ENCODE results near the gene KRT85. TPM values are rescaled to one million over a fixed set of nuclear protein-coding genes. Genes with fewer than 3 reads are reported as not detected.
"Not testable (repeated sequence)": the region's sequence is repeated elsewhere in the genome, so short reads cannot be mapped to it uniquely, and the experiment has no call there.

The KRT85 gene
- polyA plus RNA-seq (ENCODE audit: insufficient read length in 4 of 4) = not detected

DNA sequence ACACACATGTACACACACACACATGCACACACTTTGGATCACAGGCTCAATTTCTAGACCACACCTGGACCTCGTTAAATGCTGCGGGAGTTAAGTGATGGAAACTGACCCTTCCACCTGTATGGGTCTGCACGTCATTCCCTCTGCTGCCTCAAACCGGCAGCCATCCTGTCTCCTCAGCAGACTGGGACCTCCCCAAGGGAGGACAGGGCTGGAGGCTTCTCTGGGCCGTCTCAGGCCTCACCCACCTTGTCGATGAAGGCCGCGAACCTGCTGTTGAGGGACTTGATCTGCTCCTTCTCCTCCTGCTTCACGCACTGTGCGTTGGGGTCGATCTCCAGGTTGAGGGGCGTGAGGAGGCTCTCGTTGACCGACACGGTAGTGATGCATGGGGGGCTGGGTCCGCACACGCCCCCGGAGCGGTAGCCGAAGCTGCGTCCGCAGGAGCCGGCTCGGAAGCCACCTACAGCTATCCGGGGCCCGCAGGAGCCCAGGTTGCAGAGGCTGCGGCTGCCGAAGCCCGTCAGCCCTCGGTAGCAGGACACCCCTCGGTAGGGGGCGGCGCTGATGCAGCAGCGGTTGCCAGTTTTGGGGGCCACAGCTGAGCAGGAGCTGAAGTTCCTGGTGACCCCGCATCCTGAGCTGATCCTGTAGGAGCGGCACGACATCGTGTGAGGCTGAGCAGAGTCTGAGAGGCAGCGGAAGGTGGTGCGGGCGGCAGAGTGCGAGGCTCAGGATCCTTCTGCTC lies at the start of gene KRT85:
Gene KRT85, minus strand, starts transcription at position 744 of the 748 bp plus-strand sequence. Its CDS starts 76 bp downstream, at position 668.
- no peak for DNase-seq (ENCODE audit: low read depth in 4 of 4, low spot score in 3 of 4)

DNA sequence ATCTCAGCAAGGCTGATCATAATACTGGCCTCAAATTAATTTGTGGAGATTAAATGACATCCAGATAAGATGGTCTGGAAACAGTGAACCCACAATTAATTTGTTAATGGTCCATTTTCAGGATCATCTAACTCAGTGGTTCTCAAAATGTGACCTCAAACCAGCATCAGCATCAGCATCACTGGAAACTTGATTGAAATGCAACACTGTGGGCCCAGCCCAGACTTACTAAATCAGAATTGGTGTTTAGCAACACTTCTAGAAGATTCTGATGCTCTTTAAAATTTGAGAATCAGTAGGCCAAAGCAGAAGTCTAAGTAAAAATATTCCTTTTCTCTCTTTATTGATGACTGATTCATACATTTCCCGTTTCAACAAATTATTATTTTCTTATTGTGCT lies 49.5 kb upstream of the KRT85 start:
- DNase-seq (ENCODE audit: low read depth in 4 of 4, low spot score in 3 of 4) = no peak

DNA sequence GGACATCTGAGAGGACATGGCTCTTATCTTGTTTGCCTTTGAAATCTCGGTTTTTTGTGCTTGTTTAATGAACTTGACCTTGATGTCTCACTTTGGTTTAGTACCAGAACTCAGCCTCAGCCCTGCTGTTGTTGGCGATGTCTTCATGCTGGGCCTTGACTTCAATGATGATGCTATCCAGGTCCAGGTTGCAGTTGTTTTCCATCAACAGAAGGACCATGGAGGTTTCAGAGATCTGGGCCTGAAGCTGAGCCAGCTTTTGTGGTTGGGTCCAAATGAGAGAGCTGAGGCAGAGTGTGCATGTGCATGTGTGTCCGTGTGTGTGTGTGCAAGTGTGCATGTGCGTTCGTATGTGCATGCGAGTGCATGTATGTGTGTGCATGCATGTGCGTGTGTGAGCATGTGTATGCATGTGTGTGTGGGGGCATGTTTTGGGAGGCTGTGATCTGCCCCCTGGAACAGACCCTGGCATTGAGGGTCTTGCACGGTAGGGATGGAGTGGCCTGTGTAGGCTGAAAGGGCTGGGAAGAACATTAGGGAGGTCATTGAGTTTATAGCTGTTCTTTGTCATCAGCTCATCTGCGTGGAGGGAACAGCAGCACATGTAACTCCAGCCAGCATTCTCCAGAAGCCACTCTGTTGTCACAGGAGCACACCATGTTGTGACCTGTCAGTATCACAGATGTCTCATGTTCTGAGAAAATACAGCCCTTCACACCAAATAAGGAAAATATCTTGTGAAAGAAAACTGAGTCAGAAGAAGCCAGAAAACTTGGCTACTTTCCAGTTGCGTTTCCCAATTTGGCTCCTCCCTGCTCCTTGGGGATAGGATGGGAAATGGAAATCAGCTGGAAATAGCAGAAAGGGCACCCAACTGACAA lies 48.8 kb upstream of the KRT85 start:
- peak; percentile 18 to 55 (median 40) for DNase-seq (ENCODE audit: low read depth in 4 of 4, low spot score in 3 of 4)

DNA sequence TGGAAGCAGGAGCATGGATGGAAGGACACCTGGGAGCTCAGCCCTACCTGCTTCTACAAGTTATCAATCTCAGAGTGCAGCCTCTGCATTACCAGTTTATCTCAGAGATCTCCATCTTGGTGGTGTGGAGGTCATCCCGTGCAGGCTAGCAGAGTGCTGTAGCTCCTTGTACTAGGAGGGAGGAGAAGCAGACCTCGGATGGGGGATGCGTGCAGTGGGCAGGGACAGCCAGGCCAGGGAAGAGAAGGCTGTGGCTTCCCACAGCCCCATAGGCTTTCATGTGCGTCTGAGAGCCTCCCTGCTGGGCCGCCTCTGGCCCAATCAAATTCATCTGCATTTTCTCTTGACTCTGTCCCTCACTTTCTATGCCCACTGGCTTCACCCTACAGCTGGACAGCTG lies 47.7 kb upstream of the KRT85 start:
- DNase-seq (ENCODE audit: low read depth in 4 of 4, low spot score in 3 of 4) = no peak

DNA sequence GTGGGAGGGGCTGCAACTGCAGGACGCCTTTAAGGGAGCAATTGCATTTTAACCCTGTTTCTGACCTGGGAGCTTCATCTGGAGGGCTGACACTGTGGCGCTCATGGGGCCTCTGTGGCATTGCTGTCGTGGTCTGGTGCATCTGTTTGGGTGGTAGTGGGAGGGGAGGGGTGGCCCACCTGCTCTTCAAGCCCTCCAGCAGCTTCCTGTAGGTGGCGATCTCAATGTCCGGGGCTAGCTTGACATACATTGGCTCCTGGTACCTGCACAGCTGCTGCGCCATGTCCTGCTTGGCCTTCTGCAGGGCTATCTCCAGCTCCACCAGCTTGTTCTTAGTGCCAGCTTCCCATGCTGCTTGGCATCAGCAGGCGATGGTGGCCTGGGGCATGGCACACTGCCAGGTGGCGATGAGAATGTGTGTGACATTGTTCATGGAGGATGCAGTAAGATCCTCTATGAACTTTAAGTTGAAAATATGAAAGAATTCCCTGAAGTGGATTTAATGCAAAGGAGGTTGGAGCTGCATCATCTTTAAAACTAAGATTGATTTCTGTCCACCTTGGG lies 46.6 kb upstream of the KRT85 start:
- DNase-seq (ENCODE audit: low read depth in 4 of 4, low spot score in 3 of 4) = no peak

DNA sequence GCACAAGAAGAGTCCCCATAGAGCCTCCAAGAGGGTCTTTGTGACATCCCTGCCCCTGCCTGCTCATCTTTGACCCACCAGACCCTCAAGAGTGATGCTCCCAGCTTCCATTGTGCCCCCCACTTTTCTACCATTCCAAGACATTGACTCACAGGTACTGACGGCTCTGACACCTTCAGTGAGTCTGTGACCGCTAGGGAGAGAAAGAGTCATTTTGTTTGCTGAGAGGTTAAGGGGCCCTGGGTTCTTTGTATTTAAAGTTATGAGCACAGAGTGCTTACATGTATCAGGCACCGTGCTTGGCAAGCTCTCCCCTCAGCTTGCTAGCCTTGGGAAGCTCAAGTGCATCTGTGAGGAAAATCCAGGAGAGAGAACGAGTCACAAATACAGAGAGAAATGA lies 45.9 kb upstream of the KRT85 start:
- DNase-seq (ENCODE audit: low read depth in 4 of 4, low spot score in 3 of 4) = no peak

DNA sequence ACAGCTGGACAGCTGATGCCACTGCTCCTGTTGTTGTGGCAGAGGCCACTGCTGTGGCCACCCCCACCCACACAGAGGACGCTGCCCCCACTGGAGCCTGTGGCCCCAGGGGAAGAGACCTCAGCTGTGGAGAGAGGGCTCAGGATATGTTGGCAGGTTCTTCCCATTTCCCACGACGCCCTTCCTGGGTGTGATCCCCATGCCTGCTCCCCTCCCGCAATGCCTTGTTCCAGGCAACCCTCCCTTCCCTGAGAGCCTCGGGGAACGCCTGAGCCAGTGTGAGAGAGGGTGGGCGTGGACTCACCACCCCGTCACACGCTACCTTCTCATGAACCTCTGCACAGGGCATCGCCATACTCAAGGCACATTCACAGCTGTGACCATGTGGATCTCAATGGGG lies 44.5 kb upstream of the KRT85 start:
- no peak for DNase-seq (ENCODE audit: low read depth in 4 of 4, low spot score in 3 of 4)

DNA sequence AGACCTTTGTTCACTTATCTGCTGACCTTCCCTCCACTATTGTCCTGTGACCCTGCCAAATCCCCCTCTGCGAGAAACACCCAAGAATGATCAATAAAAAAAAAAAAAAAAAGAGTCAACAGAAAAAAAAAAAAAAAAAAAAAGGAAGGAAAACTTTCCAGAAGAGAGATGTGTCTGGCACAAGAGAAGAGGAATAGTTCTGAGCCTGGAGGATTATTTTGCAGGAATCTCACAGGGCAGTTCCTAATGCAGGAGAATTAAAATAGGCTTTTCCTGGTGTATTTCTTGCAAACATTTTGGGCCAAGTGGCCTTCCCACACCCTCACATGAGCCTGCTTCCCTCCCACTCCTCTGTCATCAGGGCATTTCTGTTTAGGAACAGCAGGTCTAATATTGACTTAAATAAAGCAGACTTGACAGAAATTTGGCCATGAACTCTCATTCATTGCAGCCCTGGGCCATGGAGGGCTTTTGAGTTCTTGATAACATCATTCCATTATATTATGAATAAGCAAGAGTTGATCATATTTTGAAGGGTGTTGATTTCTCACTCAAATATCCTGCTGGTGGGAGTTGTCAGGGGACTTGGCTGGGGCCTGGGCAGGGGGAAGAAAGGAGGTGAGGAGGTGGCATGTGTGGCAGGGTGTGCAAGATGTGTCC lies 43.4 kb upstream of the KRT85 start:
- not testable (repeated sequence) for DNase-seq (ENCODE audit: low read depth in 4 of 4, low spot score in 3 of 4)

DNA sequence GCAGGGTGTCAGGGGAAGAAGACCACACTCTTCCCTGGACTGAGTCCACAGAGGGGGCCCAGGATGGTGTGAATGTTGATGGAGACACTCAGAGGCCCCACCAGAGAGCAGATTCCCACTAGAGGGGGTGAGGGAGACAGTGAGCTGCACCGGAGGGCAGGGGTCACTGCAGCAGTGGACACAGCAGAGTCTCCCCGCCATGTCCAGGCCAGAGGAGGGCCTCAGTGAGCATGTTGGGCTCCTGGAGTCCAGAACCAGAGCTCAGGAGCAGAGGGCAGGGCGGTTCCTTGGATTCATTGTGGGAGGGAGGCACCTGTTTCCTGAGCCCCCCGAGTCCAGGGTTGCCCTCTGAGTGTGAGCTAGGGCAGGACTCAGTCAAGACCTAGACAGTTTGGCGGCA lies 40.6 kb upstream of the KRT85 start:
- no peak for DNase-seq (ENCODE audit: low read depth in 4 of 4, low spot score in 3 of 4)

DNA sequence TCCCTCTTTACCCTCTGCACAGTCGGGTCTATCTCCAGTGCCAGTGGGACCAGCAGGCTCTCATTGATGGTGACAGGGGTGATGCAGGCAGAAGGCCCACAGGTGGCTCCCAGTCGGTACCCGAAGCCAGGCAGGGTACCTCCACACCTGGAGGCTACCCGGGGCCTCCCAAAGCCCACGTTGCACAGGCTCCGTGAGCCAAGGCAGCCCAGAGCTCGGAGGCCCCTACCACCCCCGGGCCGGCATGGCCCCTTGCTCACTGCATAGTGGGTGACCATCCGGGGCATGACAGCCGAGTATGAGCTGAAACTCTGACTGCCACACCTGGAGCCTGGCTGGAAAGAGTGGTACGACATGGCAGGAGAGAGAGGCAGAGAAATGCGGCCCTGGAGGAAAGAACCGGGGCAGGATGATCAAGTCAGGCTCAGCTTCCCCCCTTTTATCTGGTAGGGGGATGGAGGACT lies 38.7 kb upstream of the KRT85 start, which contains the start of gene KRT82:
Gene KRT82, minus strand, starts transcription at position 414 of the 464 bp plus-strand sequence. Its CDS starts 58 bp downstream, at position 356.
- no peak for DNase-seq (ENCODE audit: low read depth in 4 of 4, low spot score in 3 of 4)

DNA sequence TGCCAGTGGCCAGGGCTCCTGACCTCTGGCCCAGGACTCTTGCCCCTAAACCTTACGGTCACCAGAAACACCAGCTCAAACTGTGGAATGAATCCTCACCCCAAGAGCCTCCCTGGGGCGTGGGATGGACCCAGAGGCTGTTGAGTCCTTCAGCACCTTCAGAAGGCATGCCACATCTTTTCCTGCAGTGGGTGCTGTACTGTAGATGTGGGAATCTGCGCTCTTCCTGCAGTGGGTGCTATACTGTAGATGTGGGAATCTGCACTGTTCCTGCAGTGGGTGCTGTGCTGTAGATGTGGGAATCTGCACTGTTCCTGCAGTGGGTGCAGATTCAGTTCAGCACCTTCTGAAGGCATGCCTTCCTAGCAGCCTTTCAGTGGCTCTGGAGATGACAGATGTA lies 37.7 kb upstream of the KRT85 start:
- DNase-seq (ENCODE audit: low read depth in 4 of 4, low spot score in 3 of 4) = no peak

DNA sequence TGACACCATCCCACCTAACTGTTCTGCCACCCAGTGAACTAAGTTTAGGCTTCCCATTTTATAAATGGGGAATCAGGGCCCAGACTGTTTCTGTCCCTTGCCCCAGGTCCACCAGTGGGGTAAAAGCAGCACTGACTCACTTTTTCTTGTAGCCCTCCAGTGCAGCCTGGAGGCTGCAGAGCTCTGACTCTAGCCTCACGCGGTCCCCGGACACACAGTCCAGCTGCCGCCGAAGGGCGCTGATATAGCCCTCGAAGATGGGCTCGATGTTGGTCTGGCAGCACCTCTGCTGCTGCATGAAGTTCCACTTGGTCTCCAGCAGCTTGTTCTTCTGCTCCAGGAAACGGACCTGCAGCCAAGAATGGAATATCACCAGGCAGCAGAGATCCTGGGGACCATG lies 36.3 kb upstream of the KRT85 start:
- no peak for DNase-seq (ENCODE audit: low read depth in 4 of 4, low spot score in 3 of 4)

DNA sequence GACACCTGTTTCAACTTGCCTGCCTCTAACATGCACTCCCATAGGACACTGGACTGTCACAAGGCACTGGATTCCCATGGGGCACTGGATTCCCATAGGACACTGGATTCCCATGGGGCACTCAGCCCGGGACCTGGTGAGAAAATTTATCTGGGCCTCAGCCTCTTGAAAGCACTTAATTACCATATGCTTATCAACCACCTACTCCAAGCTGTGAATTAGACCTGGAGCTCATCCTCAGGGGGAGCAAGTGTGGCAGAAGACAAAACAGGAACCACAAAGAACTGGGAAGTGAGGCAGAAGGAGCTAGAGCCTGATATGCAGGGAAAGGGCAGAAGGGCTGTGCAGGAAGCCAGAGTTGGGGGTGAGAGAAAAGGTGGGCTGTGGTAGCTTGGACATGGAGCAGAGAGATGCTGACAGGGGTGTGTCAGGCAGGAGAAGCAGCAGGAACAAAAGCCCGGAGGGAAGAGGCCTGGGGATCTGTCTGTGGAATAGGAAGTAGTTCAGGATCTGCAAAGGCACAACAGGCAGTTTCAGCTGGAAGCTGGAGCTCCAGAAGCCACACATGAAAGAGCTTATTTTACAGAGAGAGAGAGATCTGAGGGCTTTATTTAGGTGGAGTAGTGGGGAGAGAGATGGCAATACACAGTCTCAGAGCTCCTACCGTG lies 35.7 kb upstream of the KRT85 start:
- no peak for DNase-seq (ENCODE audit: low read depth in 4 of 4, low spot score in 3 of 4)

DNA sequence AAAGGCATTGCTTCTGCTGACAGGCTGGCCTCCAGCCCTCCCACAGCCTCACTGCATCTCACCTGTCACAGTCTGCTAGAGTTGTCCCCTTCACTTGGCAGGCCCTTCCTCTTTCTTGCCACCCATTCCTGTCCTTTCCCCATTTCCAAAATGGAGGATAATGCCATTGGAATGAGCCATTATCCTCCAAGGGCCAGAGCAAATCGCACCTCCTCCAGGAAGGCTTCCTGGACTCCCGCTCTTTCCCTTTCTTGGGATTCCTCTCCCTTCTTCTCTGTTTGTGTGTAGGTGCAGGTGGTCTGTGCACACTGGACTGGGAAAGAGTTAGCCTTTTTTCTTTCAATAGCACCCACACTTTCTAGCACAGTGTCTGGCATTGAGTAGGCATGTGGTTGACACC lies 35.1 kb upstream of the KRT85 start:
- no peak for DNase-seq (ENCODE audit: low read depth in 4 of 4, low spot score in 3 of 4)

DNA sequence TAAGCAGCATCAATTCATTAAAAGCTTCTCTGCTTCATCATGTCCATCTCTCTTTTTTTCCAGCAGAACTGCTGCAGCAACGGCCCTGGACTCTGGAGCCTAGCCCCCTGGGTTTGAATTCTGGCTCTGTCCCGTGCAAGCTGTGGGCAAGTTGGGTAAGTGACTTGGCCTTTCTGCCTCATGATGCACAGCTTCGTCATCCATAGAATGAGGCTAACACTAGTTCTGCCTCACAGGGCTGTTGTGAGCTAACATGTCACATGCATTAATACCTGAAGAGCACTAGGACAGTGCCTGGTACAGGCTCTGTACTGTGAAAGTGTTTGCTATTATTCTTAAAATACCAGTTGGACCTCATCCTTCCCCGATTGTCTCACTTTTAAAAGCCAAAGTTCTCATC lies 34.6 kb upstream of the KRT85 start:
- no peak for DNase-seq (ENCODE audit: low read depth in 4 of 4, low spot score in 3 of 4)

DNA sequence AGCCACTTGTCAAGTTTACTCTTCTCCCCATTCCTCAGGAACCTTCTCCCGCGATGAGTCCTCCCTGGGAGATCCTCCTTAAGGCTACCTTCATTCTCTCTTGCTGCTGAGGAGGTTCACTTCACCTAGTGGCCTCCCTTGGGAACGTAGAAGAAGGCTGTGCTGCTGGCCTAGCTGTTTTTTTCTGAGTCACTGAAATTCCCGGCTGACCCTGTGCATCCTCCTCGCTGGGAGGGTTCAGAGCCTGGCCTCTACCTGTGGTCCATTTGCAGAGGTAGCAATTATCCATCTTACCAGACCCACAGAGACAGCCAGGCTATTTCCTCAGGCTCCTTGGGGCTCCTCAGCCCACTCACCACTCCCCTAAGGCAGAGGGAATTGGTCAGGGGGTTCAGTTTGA lies 34.2 kb upstream of the KRT85 start:
- DNase-seq (ENCODE audit: low read depth in 4 of 4, low spot score in 3 of 4) = no peak

DNA sequence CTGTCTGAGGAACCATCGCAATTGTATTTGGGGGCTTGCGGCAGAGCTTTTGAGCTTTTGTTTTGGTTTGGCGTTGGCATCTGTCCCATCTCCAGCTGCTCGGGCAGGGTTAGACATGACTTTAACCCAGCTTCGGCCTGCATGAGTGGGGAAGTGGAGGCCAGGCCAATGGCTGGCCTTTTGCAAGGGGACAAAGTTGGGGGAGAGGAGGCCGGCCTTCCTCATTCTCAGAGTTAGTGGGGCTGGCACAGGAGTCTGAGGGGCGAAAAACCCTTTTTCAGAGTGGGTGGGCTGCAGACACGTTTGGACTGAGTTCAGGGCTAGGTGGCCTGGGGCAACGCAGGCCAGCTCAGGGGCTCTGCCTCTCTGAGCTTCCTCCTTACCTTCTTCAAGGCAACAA lies 33.6 kb upstream of the KRT85 start:
- no peak for DNase-seq (ENCODE audit: low read depth in 4 of 4, low spot score in 3 of 4)

DNA sequence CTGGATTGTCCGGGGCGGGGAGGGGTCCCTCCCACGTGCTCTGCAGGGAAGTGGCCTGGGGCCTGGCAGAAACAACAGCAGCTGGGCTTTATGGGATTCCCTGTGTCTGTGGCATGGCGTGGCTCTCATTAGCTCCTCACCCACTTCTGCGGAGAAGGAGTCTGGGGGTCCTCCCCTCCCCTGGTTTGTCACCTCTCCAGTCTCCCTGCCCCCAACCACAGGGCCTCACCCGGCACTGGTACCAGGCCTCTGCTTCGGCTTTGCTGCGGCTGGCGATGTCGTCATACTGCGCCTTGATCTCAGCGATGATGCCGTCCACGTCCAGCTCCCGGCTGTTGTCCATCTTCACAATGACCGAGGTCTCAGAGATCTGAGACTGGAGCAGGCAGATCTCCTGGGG lies 32.5 kb upstream of the KRT85 start:
- DNase-seq (ENCODE audit: low read depth in 4 of 4, low spot score in 3 of 4) = no peak

DNA sequence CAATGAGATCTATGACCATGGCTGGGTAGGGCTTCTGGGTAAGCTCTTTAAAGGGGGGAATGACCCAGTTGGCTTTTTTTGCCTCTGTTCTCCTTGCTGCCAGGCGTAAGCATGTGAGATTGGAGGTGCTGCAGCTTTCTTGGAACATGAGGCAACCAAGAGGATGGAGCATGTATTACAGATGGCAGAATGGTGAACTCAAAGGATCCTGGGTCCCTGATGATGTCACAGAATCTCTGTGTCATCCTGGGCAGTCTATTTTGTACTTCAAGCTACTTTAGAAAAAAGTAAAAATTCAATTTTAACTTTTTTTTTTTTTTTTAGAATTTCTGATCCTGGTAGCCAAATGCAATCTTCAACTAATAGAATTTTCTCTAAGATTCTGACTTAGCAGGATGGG lies 30.9 kb upstream of the KRT85 start:
- DNase-seq (ENCODE audit: low read depth in 4 of 4, low spot score in 3 of 4) = no peak

DNA sequence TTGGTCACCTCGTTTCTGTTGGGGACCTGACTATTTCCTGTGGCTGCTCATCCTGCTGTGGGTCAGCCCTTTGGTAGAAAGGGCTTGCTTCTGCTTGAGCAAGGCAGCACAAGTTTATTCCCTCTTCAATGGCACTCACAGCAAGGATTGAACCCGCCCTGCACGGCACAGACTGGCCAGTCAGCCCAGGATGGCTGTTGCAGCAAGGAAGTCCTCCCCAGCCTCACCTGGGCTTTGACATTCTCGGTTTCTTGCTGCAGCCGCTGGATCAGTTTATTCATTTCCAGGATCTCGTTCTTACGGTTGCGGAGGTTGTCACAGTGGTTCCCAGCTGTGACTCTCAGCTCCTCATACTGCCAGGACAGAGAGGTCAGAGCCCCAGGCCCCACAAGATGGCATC lies 29.4 kb upstream of the KRT85 start:
- DNase-seq (ENCODE audit: low read depth in 4 of 4, low spot score in 3 of 4) = no peak

Measured in right renal pelvis (tissue), 4 donors.